HG03280 (cell line): ENCODE measurements around the gene MZF1.

ENCODE experiments used
- ATAC-seq: cut with Tn5 transposase; IDR thresholded peaks from one replicate; pipeline ENCODE4 v1.9.1; 2021; ENCODE audit warnings: mild to moderate bottlenecking, moderate library complexity; ENCODE audit not compliant: unreplicated experiment

MZF1 gene

GRCh38 chr19:58515259-58515658 is 57.9 kb downstream of the MZF1 start:
- ATAC-seq, result no peak

- no peak for ATAC-seq
These were observed 58.5 kb downstream of the MZF1 start for GRCh38 chr19:58514564-58515022.

GRCh38 chr19:58513694-58514563 is 59.2 kb downstream of the MZF1 start:
- ATAC-seq, result peak; percentile 81

- no peak for ATAC-seq
These were observed 59.9 kb downstream of the MZF1 start for GRCh38 chr19:58513213-58513693.
